Neural progenitor cell (in vitro differentiated cells): ENCODE data around the gene ASF1A.

Source experiments
- CTCF ChIP-seq: fragments of 200-600 bp; sonication (generic); IDR thresholded peaks from 2 replicates; pipeline ENCODE4 v1.5.1; 2017; ENCODE audit warnings: antibody characterized with exemption, mild to moderate bottlenecking
- EZH2 ChIP-seq: fragments of 200-600 bp; sonication (generic); IDR thresholded peaks from 2 replicates; pipeline ENCODE4 v1.6.1; 2017; ENCODE audit warnings: antibody characterized with exemption, mild to moderate bottlenecking, moderate library complexity
- EZH2phosphoT487 ChIP-seq: fragments of 200-600 bp; sonication (generic); IDR thresholded peaks from 2 replicates; pipeline ENCODE4 v1.6.1; 2017; ENCODE audit warnings: antibody characterized with exemption

DNA sequence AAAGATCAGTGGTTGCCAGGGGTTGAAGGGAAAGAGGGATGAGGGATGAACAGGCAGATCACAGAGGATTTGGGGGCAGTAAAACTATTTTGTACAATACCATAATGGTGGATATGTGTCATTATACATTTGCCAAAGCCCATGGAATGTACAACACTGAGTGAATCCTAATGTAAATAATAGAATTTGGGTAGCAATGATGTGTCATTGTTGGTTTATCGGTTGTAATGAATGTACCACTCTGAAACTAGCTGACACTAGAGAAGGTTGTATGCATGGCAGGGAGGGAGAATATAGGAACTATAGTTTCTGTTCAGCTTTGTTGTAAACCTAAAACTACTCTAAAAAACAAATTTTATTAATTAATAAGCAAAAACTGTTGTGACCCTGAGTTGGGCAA is 17.8 kb upstream of the ASF1A start:
- TF ChIP-seq EZH2: no peak
- no peak for TF ChIP-seq CTCF
- no peak for TF ChIP-seq EZH2phosphoT487
